ENCODE data around the gene EXOSC10. TPM values are rescaled to one million over a fixed set of nuclear protein-coding genes. Genes with fewer than 3 reads are reported as not detected.
"Not testable (repeated sequence)": the region's sequence is repeated elsewhere in the genome, so short reads cannot be mapped to it uniquely, and the experiment has no call there.

Gene EXOSC10
- total RNA-seq, 1 experiment from 2014 or later, result 124 TPM

- Histone ChIP-seq H3K4me3 (ENCODE audit: insufficient read depth, low read depth, low read length) (no peak overlapping the region), H3K36me3 (replicated peaks; ENCODE audit: control insufficient read depth, insufficient read depth, low read length) (peaks cover 41% of the 10 kb centered on the region), H3K27me3 (ENCODE audit: control insufficient read depth, insufficient read depth, low read length) (no peaks in the 10 kb centered on the region)
- no peak for DNase-seq
Measured at GRCh38 chr1:11080931-11081330, 18.7 kb downstream of the EXOSC10 start.

- Histone ChIP-seq H3K4me3 (ENCODE audit: insufficient read depth, low read depth, low read length) (no peak overlapping the region), H3K36me3 (replicated peaks; ENCODE audit: control insufficient read depth, insufficient read depth, low read length) (peaks cover 55% of the 10 kb centered on the region), H3K27me3 (ENCODE audit: control insufficient read depth, insufficient read depth, low read length) (no peaks in the 10 kb centered on the region)
- no peak for DNase-seq
Measured at GRCh38 chr1:11078631-11079030, 21.0 kb downstream of the EXOSC10 start.

GRCh38 chr1:11073398-11073797 lies 26.3 kb downstream of the EXOSC10 start:
- not testable (repeated sequence) for H3K4me3 ChIP-seq (ENCODE audit: insufficient read depth, low read depth, low read length); H3K27me3 ChIP-seq (ENCODE audit: control insufficient read depth, insufficient read depth, low read length); DNase-seq
- peaks cover 67% of the 10 kb centered on the region for H3K36me3 ChIP-seq (replicated peaks; ENCODE audit: control insufficient read depth, insufficient read depth, low read length)

- DNase-seq, result peak; percentile 59
- H3K36me3 ChIP-seq (replicated peaks; ENCODE audit: control insufficient read depth, insufficient read depth, low read length), result peaks cover 72% of the 10 kb centered on the region
- H3K4me3 ChIP-seq (ENCODE audit: insufficient read depth, low read depth, low read length), result no peak overlapping the region
Measured at GRCh38 chr1:11072216-11072917, 27.3 kb downstream of the EXOSC10 start.

GRCh38 chr1:11071463-11072215 lies 28.0 kb downstream of the EXOSC10 start:
- peaks cover 68% of the 10 kb centered on the region for H3K36me3 ChIP-seq (replicated peaks; ENCODE audit: control insufficient read depth, insufficient read depth, low read length)
- no peaks in the 10 kb centered on the region for H3K27me3 ChIP-seq (ENCODE audit: control insufficient read depth, insufficient read depth, low read length)
- no peak for DNase-seq
- no peak overlapping the region for H3K4me3 ChIP-seq (ENCODE audit: insufficient read depth, low read depth, low read length)

More at GRCh38 chr1:11072216-11072917, 27.3 kb downstream of the EXOSC10 start:
- no peaks in the 10 kb centered on the region for H3K27me3 ChIP-seq (ENCODE audit: control insufficient read depth, insufficient read depth, low read length)

- no peak for DNase-seq
- Histone ChIP-seq H3K36me3 (replicated peaks; ENCODE audit: control insufficient read depth, insufficient read depth, low read length) (peaks cover 68% of the 10 kb centered on the region), H3K4me3 (ENCODE audit: insufficient read depth, low read depth, low read length) (no peak overlapping the region), H3K27me3 (ENCODE audit: control insufficient read depth, insufficient read depth, low read length) (no peaks in the 10 kb centered on the region)
Measured at GRCh38 chr1:11070876-11071275, 28.8 kb downstream of the EXOSC10 start.

GRCh38 chr1:11068600-11069473 lies 30.8 kb downstream of the EXOSC10 start:
- Histone ChIP-seq H3K4me3 (ENCODE audit: insufficient read depth, low read depth, low read length) (no peak overlapping the region), H3K27me3 (ENCODE audit: control insufficient read depth, insufficient read depth, low read length) (no peaks in the 10 kb centered on the region), H3K36me3 (replicated peaks; ENCODE audit: control insufficient read depth, insufficient read depth, low read length) (peaks cover 59% of the 10 kb centered on the region)
- DNase-seq, result no peak

- H3K36me3 ChIP-seq (replicated peaks; ENCODE audit: control insufficient read depth, insufficient read depth, low read length), result peaks cover 57% of the 10 kb centered on the region
- no peaks in the 10 kb centered on the region for H3K27me3 ChIP-seq (ENCODE audit: control insufficient read depth, insufficient read depth, low read length)
- no peak for DNase-seq
- no peak overlapping the region for H3K4me3 ChIP-seq (ENCODE audit: insufficient read depth, low read depth, low read length)
Measured at GRCh38 chr1:11067716-11068599, 31.7 kb downstream of the EXOSC10 start.

- Histone ChIP-seq H3K4me3 (ENCODE audit: insufficient read depth, low read depth, low read length) (no peak overlapping the region), H3K36me3 (replicated peaks; ENCODE audit: control insufficient read depth, insufficient read depth, low read length) (peaks cover 41% of the 10 kb centered on the region), H3K27me3 (ENCODE audit: control insufficient read depth, insufficient read depth, low read length) (no peaks in the 10 kb centered on the region)
- no peak for DNase-seq
Measured at GRCh38 chr1:11065796-11066195, 33.9 kb downstream of the EXOSC10 start.

- H3K4me3 ChIP-seq (ENCODE audit: insufficient read depth, low read depth, low read length), result no peak overlapping the region
- no peak for DNase-seq
- H3K36me3 ChIP-seq (replicated peaks; ENCODE audit: control insufficient read depth, insufficient read depth, low read length), result peaks cover 37% of the 10 kb centered on the region
- no peaks in the 10 kb centered on the region for H3K27me3 ChIP-seq (ENCODE audit: control insufficient read depth, insufficient read depth, low read length)
Measured at GRCh38 chr1:11064942-11065341, 34.7 kb downstream of the EXOSC10 start.

GRCh38 chr1:11063937-11064537 lies 35.6 kb downstream of the EXOSC10 start:
- H3K36me3 ChIP-seq (replicated peaks; ENCODE audit: control insufficient read depth, insufficient read depth, low read length), result peaks cover 29% of the 10 kb centered on the region
- not testable (repeated sequence) for H3K27me3 ChIP-seq (ENCODE audit: control insufficient read depth, insufficient read depth, low read length); H3K4me3 ChIP-seq (ENCODE audit: insufficient read depth, low read depth, low read length)
- peak; percentile 69 for DNase-seq

- Histone ChIP-seq H3K27me3 (ENCODE audit: control insufficient read depth, insufficient read depth, low read length) (no peaks in the 10 kb centered on the region), H3K4me3 (ENCODE audit: insufficient read depth, low read depth, low read length) (no peak overlapping the region), H3K36me3 (replicated peaks; ENCODE audit: control insufficient read depth, insufficient read depth, low read length) (peaks cover 20% of the 10 kb centered on the region)
- DNase-seq, result no peak
Measured at GRCh38 chr1:11062965-11063401, 36.7 kb downstream of the EXOSC10 start.

GRCh38 chr1:11061652-11062365 lies 37.9 kb downstream of the EXOSC10 start:
- DNase-seq, result no peak
- H3K36me3 ChIP-seq (replicated peaks; ENCODE audit: control insufficient read depth, insufficient read depth, low read length), result peaks cover 18% of the 10 kb centered on the region
- no peak overlapping the region for H3K4me3 ChIP-seq (ENCODE audit: insufficient read depth, low read depth, low read length)
- H3K27me3 ChIP-seq (ENCODE audit: control insufficient read depth, insufficient read depth, low read length), result no peaks in the 10 kb centered on the region
